ENCODE data around the gene ADK.

Gene ADK

DNA sequence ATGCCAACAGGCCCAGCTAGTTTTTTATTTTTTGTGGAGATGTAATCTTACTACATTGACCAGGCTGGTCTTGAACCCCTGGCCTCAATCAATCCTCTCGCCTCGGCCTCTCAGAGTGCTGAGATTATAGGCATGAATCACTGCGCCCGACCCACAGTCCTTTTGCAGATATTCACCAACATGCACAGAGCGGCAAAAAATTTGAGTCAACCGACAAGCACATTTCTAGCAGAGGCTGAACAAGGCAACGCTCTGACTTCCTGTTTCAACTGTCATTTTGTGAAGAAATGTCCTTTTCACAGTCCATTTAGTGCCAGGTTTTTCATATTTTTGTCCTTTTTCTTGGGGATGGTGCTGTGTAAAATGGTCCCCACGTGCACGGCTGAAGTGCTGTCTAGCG, 604.3 kb downstream of the ADK start:
- no peak for DNase-seq
- intact Hi-C loops (cut with DNase I), result no loop called here
